ENCODE results near the gene NRG2. TPM values are rescaled to one million over a fixed set of nuclear protein-coding genes. Genes with fewer than 3 reads are reported as not detected.

NRG2 gene
- total RNA-seq, 1 donor from 2014 or later, result 1.9 TPM

DNA sequence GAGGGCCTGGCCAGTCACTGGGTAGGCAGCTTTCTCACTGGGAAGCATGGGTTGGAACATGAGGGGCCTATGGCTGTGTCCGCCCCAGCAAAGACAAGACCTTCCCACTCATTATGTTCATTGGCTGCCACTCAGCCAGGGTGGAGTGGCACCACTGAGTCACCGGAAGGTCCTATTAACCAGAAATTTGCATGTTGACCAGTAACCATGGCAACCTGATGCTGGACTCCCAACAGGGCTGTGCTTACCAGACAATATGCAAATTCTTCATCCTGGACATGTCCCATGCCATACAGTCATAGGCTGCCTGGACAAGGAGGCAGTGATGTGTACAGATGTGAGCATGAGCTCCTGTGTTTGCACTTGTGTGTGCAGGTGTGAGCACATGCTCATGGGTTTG, 180.8 kb downstream of the NRG2 start:
- ATAC-seq, result no peak
- DNase-seq (ENCODE audit: missing footprints), result peak; percentile 25
- intact Hi-C loops (cut with DNase I), result no loop called here

DNA sequence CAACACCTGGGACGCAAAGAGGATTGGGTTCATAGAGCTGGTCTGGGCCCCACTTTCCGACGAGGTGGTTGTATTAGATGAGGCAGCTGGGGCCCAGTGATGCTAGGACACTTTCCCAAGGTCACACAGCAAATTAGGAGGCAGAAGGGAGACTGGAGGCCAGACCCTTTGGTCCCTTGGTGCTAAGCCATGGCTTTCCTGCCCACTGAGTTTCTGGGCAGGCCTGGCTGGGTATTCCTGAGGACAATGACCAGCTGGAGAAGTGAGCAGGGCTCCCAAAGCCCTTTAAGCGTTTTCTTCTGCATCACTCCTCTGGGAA, 181.3 kb downstream of the NRG2 start:
- peak; percentile 26 for DNase-seq (ENCODE audit: missing footprints)
- intact Hi-C loops (cut with DNase I), result no loop called here

DNA sequence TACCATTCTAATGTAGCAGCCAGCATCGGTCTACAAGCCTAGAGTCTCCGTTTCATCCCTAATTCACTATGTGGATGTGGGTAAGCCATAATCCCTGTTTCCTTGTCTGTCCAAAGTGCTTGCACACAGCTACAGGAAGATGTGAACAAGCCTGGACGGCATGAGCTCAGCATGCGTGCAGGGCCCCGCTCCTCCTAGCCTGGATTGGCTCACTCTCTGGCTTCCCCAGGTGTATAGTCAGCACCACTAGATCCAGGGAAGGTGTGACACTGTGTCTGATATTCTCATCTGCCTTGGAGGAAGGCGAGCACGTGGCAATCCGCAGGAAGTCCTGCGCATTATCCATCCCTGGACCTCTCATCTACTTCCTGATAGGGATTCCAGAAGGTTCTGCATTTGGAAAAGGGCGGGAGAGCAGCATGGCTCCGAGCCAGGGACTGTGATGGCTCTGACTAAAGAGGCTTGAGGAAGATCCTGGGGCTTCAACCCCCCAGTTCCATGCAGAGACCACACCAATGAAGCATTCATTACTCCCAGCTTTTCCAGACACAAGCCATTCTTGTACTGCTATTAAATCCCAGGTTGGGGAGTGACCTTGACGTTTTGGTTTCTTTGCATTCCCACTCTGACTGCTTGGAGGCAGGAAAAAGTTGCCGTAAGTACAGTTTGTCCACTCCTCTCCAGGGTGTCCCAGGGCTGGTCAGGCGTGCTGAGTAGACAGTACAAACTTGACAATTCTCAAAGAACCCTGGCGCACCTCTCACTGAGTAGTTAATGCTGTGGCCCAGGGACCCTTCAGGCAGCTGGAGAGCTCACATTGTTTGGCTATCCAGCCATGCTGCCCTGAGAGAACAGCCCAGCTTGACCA, 181.8 kb downstream of the NRG2 start:
- ATAC-seq, result no peak
- intact Hi-C loops (cut with DNase I), result no loop called here
- DNase-seq (ENCODE audit: missing footprints), result no peak

More for the DNA sequence above, 181.3 kb downstream of the NRG2 start:
- no peak for ATAC-seq

DNA sequence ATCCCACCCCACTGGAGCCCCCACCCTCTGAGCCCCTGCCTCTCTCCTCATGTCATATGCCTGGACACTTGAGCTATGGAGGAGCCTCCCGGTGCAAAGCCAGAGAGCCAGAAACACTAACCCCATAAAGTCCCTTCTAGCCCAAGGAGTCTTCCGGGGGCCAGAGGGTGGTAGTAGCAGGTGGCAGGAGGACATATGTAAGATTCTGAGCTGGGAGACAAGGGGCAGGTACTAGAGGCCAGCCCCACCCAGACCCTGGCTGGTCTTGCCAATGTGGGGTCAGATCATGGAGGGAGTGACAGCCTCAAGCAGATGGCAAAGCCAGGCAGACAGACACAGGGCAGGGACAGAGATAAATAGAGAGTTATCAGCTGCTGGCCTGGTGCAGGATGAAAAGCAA, 184.1 kb downstream of the NRG2 start:
- intact Hi-C loops (cut with DNase I), result no loop called here
- DNase-seq (ENCODE audit: missing footprints) (no peak), ATAC-seq (no peak)

DNA sequence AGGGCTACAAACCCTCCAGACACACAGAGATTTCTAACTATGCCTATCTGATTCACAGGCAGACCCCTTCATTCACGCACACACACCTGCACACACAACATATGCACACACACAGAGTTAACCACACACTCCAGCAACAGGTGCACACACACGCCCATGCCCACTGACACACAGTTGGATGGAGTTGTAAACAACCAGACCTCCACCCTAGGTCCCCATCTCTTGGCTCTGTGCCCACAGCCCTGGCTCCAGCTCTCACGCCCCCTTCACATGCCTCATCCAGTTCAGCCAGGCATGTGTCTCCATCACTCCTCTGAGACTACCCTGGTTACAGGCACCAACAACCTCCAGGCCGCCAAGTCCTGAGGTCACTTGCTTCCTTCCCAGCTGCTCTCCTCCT, 186.4 kb downstream of the NRG2 start:
- no peak for ATAC-seq
- no peak for DNase-seq (ENCODE audit: missing footprints)
- intact Hi-C loops (cut with DNase I), result no loop called here

DNA sequence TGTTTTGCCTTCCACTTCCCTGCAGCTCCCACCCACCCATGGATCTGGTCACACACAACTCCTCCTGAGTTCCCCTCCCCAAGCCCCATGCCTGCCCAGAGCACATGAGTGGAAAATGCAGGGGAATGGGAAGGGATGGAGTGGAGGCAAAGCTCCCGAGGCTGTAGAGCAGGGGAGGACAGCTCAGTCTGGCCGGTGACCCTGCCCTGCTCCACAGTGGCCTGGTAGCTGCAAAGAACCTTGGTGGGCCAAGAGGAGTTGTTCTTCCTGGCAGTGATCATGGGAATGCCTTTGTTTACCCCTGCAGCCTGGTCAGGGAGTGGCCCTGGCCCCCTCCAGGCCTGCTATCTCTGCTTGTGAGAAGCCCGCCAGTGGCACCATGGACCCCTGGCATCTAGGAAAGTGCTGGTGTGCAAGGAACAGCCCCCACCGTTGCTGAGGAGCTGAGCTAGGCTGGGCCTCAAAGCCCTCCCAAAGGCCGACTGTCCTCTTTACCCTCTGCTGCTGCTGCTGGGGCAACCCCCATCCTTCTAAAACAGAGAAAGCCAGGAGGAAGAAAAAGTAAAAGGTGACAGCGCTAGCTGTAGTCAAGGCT, 187.1 kb downstream of the NRG2 start:
- DNase-seq (ENCODE audit: missing footprints), result no peak
- no peak for ATAC-seq
- intact Hi-C loops (cut with DNase I), result no loop called here

DNA sequence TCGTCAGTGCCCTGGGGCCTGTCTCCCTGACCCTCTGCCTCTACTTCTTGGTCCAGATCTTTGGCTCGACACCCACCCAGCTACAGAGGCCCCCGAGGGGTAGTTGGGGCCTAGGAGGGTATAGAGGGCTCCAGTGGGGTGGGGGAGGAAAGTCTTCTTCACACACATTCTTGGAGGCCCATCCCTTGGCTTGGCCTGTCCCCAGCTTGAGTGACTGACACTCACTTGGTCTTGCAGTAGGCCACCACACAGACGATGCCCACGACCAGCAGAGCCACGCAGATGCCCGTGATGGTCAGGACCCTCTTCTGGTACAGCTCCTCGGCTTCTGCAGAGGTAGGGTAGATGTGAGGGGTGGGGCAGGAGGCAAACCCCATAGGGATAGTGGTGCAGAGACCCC, 187.6 kb downstream of the NRG2 start:
- DNase-seq (ENCODE audit: missing footprints) (no peak), ATAC-seq (no peak)
- intact Hi-C loops (cut with DNase I), result no loop called here

DNA sequence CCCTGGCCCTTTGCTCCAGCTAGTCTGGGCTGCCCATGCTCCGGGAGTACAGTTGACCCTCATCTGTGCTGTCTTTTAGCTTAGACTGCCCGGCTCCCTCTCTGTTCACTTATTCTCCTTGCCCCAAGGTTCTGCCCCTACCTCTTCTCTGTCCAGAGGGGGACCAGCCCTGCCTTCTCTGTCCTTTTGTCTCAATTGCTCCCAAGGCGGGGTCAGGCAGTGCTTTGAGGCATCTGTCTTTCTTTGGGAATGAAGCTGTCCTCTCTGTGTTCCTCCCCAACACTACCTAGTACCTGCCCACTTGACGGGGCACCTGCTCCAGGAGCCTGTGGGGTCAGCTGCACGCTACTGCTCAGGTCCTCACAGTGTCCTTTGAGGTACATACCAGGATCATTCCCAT, 188.1 kb downstream of the NRG2 start:
- ATAC-seq (no peak), DNase-seq (ENCODE audit: missing footprints) (no peak)
- intact Hi-C loops (cut with DNase I), result no loop called here

DNA sequence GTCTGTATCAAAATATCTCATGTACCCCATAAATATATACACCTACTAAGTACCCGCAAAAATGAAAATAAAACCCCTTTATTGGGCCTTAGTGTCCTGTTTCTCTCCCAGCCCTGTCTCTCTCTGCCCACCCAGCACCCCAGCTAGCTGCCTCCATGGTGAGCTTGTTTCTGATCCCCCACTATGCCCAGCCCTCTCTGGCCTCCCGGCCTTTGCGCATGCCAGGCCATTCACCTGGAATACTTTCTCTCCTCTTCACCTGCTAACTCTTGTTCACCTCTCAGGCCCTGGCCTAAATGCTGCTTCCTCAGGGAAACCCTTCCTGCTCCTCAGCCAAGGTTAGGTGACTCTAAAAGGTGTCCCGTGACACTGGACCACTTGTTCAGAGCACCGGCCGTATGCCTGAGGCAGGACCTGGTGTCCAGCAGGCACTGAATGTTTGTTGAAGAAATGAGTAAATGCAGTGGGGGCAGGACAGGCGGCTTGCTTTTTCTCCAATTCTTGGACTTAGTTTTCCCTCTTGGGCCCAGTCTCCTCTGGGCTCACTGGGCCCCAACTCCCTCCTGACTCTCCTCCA, 189.0 kb downstream of the NRG2 start:
- DNase-seq (ENCODE audit: missing footprints) (no peak), ATAC-seq (no peak)
- intact Hi-C loops (cut with DNase I), result no loop called here

DNA sequence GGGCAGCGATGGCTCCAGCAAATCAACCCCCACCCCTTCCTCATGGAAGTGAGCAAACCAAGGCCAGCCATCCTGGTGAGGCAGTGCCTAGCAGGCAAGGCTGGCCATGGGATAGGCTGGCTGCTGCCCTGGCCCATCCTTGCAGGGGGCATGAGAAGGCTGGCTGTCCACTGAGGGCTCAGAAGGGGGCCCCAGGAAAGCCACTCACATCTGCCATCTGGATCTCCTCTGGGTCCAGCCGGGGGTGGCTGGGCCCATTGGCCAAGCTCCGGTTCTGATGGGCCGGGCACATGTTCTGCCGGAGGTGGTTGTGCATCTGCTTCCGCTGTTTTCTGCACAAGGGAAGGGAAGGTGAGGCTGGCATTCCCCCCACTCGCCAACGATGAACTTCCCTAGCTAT, 190.4 kb downstream of the NRG2 start:
- no peak for ATAC-seq
- DNase-seq (ENCODE audit: missing footprints), result no peak
- intact Hi-C loops (cut with DNase I), result no loop called here

DNA sequence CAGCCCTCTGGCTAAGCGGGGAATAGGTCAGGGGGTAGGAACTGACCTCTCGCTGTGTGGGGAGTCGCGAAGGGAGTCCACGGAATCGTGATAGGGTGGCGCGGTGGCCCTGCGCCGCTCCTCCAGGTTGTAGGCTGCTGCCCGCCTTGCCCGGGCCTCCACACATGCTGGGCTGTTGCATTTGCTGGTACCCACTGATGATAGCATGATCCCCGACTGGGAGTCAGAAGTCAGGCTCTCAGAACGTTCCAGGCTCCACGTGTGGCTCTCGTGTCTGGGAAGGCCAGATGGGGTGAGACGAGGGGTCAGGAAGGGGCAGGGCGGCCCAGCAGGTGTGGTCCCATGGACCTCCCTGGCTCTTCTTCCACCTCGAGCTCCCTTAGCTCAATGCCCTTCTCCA, 191.5 kb downstream of the NRG2 start:
- intact Hi-C loops (cut with DNase I), result no loop called here
- DNase-seq (ENCODE audit: missing footprints) (no peak), ATAC-seq (no peak)

DNA sequence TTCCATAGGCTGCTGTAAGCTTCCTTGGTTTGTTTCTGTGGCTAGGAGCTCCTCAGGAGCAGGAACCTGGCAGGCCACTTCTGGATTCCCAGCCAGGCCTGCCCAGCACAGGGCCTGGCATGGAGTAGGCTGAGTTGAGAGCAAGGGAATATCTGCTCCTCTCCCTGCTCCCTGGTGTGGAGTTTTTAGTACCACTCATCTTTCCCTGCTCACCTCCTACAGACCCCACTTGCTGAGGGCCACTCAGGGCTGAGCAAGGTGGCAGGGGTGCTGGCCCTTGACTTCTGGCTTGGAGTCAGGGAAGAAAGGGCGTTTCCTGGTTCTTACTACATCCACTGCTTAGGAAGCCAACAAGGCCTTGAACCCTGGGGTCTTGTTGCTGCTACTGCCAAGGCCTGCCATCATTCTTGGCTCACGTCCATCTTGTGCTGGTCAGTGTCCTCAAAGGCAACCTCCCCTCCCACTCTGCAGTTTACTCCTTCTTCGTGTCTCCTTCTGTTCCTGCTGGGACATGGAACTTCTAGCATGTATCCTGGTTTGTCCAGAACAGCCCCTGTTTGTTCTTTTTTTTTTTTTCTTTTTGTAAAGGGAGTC, 192.6 kb downstream of the NRG2 start:
- ATAC-seq (no peak), DNase-seq (ENCODE audit: missing footprints) (no peak)
- intact Hi-C loops (cut with DNase I), result no loop called here

DNA sequence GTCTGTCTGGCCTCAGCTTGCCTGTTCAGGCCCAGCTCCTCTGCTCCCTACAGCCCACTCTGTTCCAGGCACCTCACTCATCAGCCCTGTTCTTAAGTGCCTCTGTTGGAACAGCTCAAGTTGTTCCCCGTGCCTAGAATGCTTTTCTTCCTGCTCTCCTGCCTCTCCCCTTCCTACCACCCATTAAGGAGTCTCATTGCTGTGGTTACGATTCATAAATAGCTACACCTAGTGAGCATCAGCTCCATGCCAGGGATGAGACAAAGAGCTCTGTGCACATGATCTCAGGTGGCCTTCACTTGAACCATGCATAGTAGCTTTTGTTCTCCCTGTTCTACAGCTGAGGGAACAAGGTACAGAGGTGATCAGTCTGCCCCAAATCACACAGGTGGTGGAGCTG, 193.2 kb downstream of the NRG2 start:
- DNase-seq (ENCODE audit: missing footprints), result no peak
- ATAC-seq, result no peak
- intact Hi-C loops (cut with DNase I), result loop anchor here (10.0 kb wide), 1 partner anchor 215 kb away; no protein-coding TSS in a partner anchor

DNA sequence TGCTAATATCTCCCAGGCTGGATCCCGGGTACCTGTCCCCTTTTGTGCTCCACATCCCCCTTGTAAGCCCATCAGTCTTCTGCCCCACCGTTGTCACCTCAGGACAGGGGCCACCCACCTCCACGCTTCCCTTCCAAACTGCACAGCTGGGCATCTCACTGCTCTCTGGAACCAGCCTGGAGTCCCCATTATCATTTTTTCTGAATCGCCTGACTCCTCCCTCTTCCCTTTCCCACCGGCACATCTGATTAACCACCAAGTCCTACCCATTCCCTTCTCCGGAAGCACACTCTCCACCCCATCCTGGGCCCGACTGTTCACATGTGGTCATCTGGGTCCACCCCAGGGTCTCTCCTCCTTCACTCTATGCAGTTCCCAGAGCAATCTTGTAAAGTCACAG, 193.6 kb downstream of the NRG2 start:
- intact Hi-C loops (cut with DNase I), result loop anchor here (10.0 kb wide), 1 partner anchor 215 kb away; no protein-coding TSS in a partner anchor
- ATAC-seq, result no peak
- no peak for DNase-seq (ENCODE audit: missing footprints)

DNA sequence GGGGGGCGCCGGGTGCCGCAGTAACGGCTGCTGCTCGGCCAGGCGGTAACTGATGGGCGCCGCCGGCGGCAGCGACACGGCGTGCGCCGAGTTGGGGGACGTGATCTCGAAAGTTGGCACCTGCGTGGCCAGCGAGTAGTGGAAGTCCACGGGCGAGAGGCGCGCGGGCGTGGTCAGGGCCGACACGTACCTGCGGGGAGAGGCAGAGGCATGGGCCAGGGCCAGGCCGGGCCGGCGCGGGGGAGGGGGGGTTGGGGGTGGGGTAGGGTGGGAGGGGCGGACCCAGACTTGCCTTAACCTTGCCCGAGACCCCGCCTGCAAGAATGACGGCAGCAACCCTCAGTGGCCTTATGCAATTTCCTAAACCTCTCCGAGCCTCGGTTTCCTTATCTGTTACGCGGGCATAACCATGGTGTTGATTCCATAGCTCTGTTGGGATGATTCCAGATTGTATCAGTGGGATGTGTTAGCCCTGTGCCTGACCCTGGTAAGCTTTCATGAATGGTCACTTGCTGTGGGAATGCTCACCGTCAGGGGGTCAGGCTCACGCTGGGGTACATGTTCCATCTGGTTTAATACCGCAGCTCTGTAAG, 194.5 kb downstream of the NRG2 start:
- DNase-seq (ENCODE audit: missing footprints) (no peak), ATAC-seq (peak; percentile 27)
- intact Hi-C loops (cut with DNase I), result loop anchor here (10.0 kb wide), 1 partner anchor 214 kb away; no protein-coding TSS in a partner anchor

DNA sequence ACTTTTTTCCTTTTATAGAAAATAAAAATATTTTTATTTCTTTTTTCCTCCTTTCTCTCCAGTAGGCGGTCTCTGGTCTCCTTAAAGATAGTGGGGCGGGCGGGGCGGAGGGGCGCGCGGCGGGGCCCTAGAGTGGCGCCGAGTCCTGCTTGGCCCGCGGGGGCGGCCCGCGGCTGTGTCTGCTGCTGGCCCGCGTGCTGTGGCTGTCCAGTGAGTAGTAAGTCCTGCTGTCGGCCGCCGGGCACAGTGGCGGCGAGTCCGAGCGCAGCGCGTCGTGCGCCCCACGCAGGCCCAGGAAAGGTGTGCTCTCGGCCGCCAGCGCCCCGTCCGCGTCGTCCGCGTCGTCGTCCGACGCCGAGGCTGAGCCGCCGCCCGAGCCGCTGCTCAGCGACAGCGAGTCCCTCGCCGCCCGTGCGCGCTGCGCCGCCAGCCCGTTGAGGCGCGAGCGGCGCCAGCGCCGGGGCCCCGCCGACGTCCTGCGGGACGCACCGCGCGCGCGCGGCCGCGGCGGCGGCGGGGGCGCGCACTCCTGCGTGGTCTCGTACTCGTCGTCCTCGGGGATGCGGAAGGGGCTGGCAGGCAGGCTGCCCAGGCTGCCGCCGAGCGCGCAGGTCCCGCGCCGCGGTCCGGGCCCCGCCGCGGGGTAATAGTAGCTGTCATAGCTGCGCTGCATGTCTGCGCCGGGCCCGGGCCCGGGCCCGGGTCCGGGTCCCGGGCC, 195.2 kb downstream of the NRG2 start:
- intact Hi-C loops (cut with DNase I), result loop anchor here (10.0 kb wide), 1 partner anchor 213 kb away; no protein-coding TSS in a partner anchor
- ATAC-seq (peak; percentile 72), DNase-seq (ENCODE audit: missing footprints) (peak; percentile 83)

DNA sequence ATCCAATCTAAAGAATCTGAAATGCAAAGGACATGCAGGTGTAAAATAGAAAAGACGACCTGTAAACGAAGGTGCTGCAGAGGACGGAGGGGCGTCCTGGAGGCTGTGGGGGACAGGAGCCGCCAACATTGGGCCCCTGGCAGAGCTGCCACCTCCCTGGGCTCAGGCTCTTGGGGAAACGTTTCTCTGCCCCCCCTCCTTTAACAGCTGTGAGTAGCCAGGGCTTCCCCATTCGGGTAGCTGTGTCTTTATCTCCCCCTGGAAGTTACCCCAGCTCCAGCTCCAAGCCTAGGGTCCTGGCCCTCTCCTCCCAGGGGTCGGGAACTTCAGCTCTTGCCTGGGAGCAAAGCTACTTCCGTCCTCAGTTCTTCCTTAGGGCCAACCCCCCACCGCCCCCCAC, 196.0 kb downstream of the NRG2 start:
- DNase-seq (ENCODE audit: missing footprints) (no peak), ATAC-seq (no peak)
- intact Hi-C loops (cut with DNase I), result loop anchor here (10.0 kb wide), 1 partner anchor 212 kb away; no protein-coding TSS in a partner anchor

DNA sequence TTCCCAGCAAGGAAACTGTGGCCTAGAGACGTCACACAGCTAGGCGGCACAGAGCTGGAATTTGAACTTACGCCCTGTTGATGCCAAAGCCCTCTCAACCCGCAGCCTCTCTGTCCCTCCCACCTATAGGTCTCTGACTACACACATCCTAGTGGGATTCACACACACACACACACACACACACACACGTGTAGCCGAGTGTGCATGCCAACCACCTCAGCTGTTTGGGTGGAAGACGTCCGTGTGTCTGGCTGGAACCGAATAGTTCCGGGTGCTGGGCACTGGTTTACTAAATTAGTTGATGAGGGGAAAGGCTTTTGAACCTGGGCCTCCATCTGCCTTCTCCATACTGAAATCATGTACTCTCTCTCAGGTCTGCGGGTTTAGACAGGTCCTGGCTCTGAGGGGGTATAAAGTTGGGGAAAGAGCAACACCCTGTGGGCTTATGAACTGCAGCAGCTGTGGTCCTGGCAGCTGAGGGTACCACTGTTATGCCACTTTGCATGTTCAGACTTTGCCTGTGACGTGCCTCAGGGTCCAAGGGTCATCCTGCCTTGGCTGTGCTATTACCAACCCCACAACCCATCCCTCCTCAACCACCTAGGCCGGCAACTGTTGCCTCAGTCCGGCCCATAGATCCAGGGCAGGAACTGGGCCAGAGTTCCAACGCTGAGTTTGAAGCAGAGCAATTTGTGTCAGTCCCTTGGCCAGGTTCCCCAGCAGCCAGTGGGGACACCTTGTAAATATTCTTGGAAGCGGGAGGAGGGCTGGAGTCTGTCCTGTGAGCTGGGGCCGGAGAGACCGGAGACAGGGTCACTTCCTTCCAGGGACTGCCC, 197.0 kb downstream of the NRG2 start:
- intact Hi-C loops (cut with DNase I), result loop anchor here (10.0 kb wide), 1 partner anchor 211 kb away; no protein-coding TSS in a partner anchor
- no peak for DNase-seq (ENCODE audit: missing footprints)
- ATAC-seq, result peak; percentile 4

Measured in Right ventricle myocardium inferior (tissue), 1 donor.